Measurements from ENCODE around the gene ANKRD18A. TPM values are rescaled to one million over a fixed set of nuclear protein-coding genes. Genes with fewer than 3 reads are reported as not detected.

Gene ANKRD18A
- total RNA-seq, 2 experiments from 2014 or later = 7.2 to 7.8 TPM

DNA sequence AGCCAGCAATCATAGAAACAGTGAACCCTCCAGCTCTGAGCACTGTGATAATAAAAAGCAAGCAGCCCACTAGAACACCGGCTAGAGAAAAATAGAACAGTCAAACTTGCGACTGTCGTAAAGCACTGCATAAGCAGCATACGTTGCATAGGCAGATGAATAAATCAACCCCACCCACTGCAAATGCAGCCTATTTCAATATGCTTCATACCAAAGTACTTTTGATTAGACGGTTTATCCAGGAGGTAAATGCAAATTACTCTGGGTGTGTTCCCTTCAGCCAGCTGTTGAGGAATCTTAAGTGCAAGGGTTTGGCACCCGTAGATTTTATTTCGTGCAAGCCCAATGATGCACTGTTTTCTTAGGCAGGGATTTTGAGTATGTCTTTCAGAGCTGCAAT is 32.1 kb upstream of the ANKRD18A start:
- intact Hi-C loops (cut with DNase I, micrococcal nuclease) = no loop called here

DNA sequence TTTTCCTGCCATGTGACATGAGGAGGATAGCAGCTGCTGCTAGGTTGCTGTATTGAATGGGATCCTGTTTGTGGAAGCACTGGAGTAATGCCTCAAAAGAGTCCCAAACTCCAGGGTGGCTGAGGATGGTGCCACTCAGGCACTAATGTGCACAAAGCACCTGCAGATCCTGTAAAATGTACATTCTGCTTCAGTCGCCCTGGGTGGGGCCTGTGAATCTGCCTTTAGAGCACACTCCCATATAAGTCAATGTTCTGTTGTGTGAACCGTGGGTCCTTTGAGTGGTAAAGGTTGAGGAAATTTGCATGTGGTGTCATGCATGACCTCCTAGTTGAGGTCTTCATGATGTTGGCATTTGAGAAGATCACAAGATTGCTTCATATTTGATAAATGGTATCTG is 31.6 kb upstream of the ANKRD18A start:
- H3K36me3 Mint-ChIP-seq (ENCODE audit: low read depth) = no peaks in the 10 kb centered on the region
- TF ChIP-seq, protein P1, sequence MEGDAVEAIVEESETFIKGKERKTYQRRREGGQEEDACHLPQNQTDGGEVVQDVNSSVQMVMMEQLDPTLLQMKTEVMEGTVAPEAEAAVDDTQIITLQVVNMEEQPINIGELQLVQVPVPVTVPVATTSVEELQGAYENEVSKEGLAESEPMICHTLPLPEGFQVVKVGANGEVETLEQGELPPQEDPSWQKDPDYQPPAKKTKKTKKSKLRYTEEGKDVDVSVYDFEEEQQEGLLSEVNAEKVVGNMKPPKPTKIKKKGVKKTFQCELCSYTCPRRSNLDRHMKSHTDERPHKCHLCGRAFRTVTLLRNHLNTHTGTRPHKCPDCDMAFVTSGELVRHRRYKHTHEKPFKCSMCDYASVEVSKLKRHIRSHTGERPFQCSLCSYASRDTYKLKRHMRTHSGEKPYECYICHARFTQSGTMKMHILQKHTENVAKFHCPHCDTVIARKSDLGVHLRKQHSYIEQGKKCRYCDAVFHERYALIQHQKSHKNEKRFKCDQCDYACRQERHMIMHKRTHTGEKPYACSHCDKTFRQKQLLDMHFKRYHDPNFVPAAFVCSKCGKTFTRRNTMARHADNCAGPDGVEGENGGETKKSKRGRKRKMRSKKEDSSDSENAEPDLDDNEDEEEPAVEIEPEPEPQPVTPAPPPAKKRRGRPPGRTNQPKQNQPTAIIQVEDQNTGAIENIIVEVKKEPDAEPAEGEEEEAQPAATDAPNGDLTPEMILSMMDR (IDR thresholded peaks at IDR 0.05) = no peak
- H3K27me3 Mint-ChIP-seq = peaks cover 26% of the 10 kb centered on the region
- no peaks in the 10 kb centered on the region for H3K27me3 ChIP-seq (ENCODE audit: control insufficient read depth in 1 of 2, insufficient read depth in 2 of 2, low read length in 2 of 2)
- no peaks in the 10 kb centered on the region for H3K9me3 Mint-ChIP-seq
- no peak overlapping the region for H3K27ac ChIP-seq (ENCODE audit: low read depth in 1 of 2, low read length in 2 of 2)
- no peak overlapping the region for H3K4me3 Mint-ChIP-seq
- H3K4me3 ChIP-seq (ENCODE audit: low read length) = no peak overlapping the region
- DNase-seq (no peak), ATAC-seq (ENCODE audit: poor library complexity) (no peak)
- no peaks in the 10 kb centered on the region for H3K36me3 ChIP-seq (ENCODE audit: insufficient read depth, low read length)
- no peaks in the 10 kb centered on the region for H3K9me3 ChIP-seq (ENCODE audit: control insufficient read depth in 1 of 2, insufficient read depth in 1 of 2, low read length in 2 of 2)
- CTCF ChIA-PET = no interaction called here
- POLR2A ChIA-PET = no interaction called here
- no peaks in the 10 kb centered on the region for H3K4me1 ChIP-seq (ENCODE audit: insufficient read depth, low read length)
- no peaks in the 10 kb centered on the region for H3K4me1 Mint-ChIP-seq (ENCODE audit: low read depth)
- intact Hi-C loops (cut with DNase I, micrococcal nuclease) = no loop called here
- H3K27ac Mint-ChIP-seq = no peak overlapping the region

More for the DNA sequence above, 32.1 kb upstream of the ANKRD18A start:
- H3K9me3 ChIP-seq (ENCODE audit: control insufficient read depth in 1 of 2, insufficient read depth in 1 of 2, low read length in 2 of 2) = no peaks in the 10 kb centered on the region
- ChIA-PET CTCF (no interaction called here), POLR2A (no interaction called here)
- TF ChIP-seq, protein P1 (IDR thresholded peaks at IDR 0.05) = no peak
- no peak overlapping the region for H3K4me3 ChIP-seq (ENCODE audit: low read length)
- DNase-seq (no peak), ATAC-seq (ENCODE audit: poor library complexity) (no peak)
- no peak overlapping the region for H3K27ac Mint-ChIP-seq
- H3K4me1 Mint-ChIP-seq (ENCODE audit: low read depth) = no peaks in the 10 kb centered on the region
- no peaks in the 10 kb centered on the region for H3K36me3 ChIP-seq (ENCODE audit: insufficient read depth, low read length)
- no peak overlapping the region for H3K4me3 Mint-ChIP-seq
- H3K36me3 Mint-ChIP-seq (ENCODE audit: low read depth) = no peaks in the 10 kb centered on the region
- no peaks in the 10 kb centered on the region for H3K4me1 ChIP-seq (ENCODE audit: insufficient read depth, low read length)
- no peak overlapping the region for H3K27ac ChIP-seq (ENCODE audit: low read depth in 1 of 2, low read length in 2 of 2)
- peaks cover 30% of the 10 kb centered on the region for H3K27me3 Mint-ChIP-seq
- peaks cover 0 to under 1% of the 10 kb centered on the region in 2 experiments for H3K27me3 ChIP-seq (ENCODE audit: control insufficient read depth in 1 of 2, insufficient read depth in 2 of 2, low read length in 2 of 2)
- no peaks in the 10 kb centered on the region for H3K9me3 Mint-ChIP-seq

- H3K36me3 ChIP-seq (ENCODE audit: insufficient read depth, low read length) = no peaks in the 10 kb centered on the region
- H3K4me3 ChIP-seq (ENCODE audit: low read length) = no peak overlapping the region
- ChIA-PET CTCF (no interaction called here), POLR2A (no interaction called here)
- H3K27ac ChIP-seq (ENCODE audit: low read depth in 1 of 2, low read length in 2 of 2) = no peak overlapping the region
- ATAC-seq (ENCODE audit: poor library complexity) (no peak), DNase-seq (no peak)
- TF ChIP-seq, protein P1 (IDR thresholded peaks at IDR 0.05) = no peak
- no peak overlapping the region for H3K4me3 Mint-ChIP-seq
- H3K9me3 ChIP-seq (ENCODE audit: control insufficient read depth in 1 of 2, insufficient read depth in 1 of 2, low read length in 2 of 2) = no peaks in the 10 kb centered on the region
- H3K27ac Mint-ChIP-seq = no peak overlapping the region
- H3K9me3 Mint-ChIP-seq = no peaks in the 10 kb centered on the region
- H3K4me1 ChIP-seq (ENCODE audit: insufficient read depth, low read length) = no peaks in the 10 kb centered on the region
- H3K36me3 Mint-ChIP-seq (ENCODE audit: low read depth) = no peaks in the 10 kb centered on the region
- no peaks in the 10 kb centered on the region for H3K4me1 Mint-ChIP-seq (ENCODE audit: low read depth)
- intact Hi-C loops (cut with DNase I, micrococcal nuclease) = no loop called here
- H3K27me3 Mint-ChIP-seq = peaks cover 21% of the 10 kb centered on the region
- no peaks in the 10 kb centered on the region for H3K27me3 ChIP-seq (ENCODE audit: control insufficient read depth in 1 of 2, insufficient read depth in 2 of 2, low read length in 2 of 2)
These were observed 31.1 kb upstream of the ANKRD18A start for GRCh38 chr9:38651400-38652042.

Measured in CD4-positive, alpha-beta T cell (primary cell).